Upper lobe of right lung (tissue), 1 donor: ENCODE data around the gene UST. TPM values are rescaled to one million over a fixed set of nuclear protein-coding genes. Genes with fewer than 3 reads are reported as not detected.

Source experiments
- ATAC-seq: fragments of 200-7000 bp; cut with Tn5 transposase; one replicate; pipeline ENCODE4 v1.9.1; 2020; ENCODE audit warnings: mild to moderate bottlenecking, moderate library complexity
- DNase-seq: peaks from one replicate; pipeline ENCODE4 v3.0.0-alpha.2; 2020
- H3K27ac ChIP-seq: fragments of 200-600 bp; one replicate; pipeline ENCODE4 v1.8.0; 2022
- H3K27me3 ChIP-seq: fragments of 200-600 bp; one replicate; pipeline ENCODE4 v1.8.0; 2022; ENCODE audit warnings: mild to moderate bottlenecking
- H3K36me3 ChIP-seq: fragments of 200-600 bp; one replicate; pipeline ENCODE4 v1.8.0; 2022
- H3K4me1 ChIP-seq: fragments of 200-600 bp; one replicate; pipeline ENCODE4 v1.8.0; 2022
- H3K4me3 ChIP-seq: fragments of 200-600 bp; one replicate; pipeline ENCODE4 v1.8.0; 2022; ENCODE audit warnings: mild to moderate bottlenecking
- H3K9me3 ChIP-seq: fragments of 200-600 bp; one replicate; pipeline ENCODE4 v1.8.0; 2022
- intact Hi-C: fragments of 100-400 bp; cut with DNase I; formaldehyde crosslinking; loops from one replicate; pipeline ENCODE4 v1.11.0; 2022
- total RNA-seq: library from RNA; stranded (reverse); fragmentation: NEBNext Ultra II Directional; extraction: Animal tissue kit (Norgen Biotek cat#: 25700); gene quantifications from one replicate; pipeline ENCODE4 v1.2.1, GENCODE V29; 2021
- TF ChIP-seq, protein P1 (sequence below): fragments of 200-600 bp; IDR thresholded peaks from one replicate; pipeline ENCODE4 v1.8.0; 2022; ENCODE audit warnings: antibody characterized with exemption
- donor health status: DM: no; HTN: yes; CAD: no; lungs with severe emphysema.

Gene UST
- total RNA-seq, 1 donor from 2014 or later: 11.8 TPM

DNA sequence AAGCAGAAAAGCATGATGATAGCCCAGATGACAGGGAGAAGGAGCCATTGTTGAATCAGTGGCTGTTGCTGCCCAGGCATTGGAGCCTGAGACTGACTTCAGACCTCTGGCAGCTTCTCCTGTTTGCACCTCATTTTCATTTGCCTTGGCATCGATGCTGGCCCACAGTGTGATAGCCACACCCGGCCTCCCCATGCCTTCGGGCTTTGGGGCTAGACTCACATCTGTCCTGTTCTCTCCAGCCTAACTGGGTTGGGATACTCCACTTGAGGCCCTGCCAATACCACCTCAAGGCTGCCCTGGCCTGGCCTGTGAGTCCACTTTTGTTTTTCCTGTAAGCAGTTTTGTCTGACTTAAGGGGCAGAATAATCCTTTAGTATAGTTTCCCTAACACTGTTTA lies 140.4 kb downstream of the UST start:
- ATAC-seq: peak; percentile 49
- intact Hi-C loops: no loop called here
- TF ChIP-seq, protein P1, sequence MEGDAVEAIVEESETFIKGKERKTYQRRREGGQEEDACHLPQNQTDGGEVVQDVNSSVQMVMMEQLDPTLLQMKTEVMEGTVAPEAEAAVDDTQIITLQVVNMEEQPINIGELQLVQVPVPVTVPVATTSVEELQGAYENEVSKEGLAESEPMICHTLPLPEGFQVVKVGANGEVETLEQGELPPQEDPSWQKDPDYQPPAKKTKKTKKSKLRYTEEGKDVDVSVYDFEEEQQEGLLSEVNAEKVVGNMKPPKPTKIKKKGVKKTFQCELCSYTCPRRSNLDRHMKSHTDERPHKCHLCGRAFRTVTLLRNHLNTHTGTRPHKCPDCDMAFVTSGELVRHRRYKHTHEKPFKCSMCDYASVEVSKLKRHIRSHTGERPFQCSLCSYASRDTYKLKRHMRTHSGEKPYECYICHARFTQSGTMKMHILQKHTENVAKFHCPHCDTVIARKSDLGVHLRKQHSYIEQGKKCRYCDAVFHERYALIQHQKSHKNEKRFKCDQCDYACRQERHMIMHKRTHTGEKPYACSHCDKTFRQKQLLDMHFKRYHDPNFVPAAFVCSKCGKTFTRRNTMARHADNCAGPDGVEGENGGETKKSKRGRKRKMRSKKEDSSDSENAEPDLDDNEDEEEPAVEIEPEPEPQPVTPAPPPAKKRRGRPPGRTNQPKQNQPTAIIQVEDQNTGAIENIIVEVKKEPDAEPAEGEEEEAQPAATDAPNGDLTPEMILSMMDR: no peak

DNA sequence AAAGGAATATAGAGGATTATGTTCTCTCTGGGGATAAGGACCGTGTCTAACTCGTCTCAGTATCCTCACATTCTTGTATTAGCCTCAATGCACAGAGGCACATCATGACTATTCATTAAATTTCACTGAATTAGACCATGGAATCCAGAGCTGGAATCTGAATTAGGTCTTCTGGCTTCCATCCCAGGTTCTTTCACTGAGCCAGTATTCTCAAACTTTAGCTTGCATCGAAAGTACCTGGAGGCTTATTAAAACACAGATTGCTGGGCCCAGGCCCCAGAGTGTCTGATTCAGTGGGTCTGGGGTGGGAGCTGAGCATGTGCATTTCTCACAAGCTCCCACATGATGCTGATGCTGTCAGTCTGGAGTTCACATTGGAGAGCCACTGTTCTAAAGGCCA lies 142.0 kb downstream of the UST start:
- DNase-seq: no peak
- no peaks in the 10 kb centered on the region for H3K36me3 ChIP-seq
- no peaks in the 10 kb centered on the region for H3K4me1 ChIP-seq
- no peak for ATAC-seq
- no peak overlapping the region for H3K27ac ChIP-seq
- intact Hi-C loops: no loop called here
- H3K9me3 ChIP-seq: no peaks in the 10 kb centered on the region
- no peak overlapping the region for H3K4me3 ChIP-seq
- TF ChIP-seq, protein P1: no peak
- H3K27me3 ChIP-seq: no peaks in the 10 kb centered on the region

More for the DNA sequence above, 140.4 kb downstream of the UST start:
- H3K4me1 ChIP-seq: no peaks in the 10 kb centered on the region
- no peak overlapping the region for H3K27ac ChIP-seq
- no peaks in the 10 kb centered on the region for H3K9me3 ChIP-seq
- no peak overlapping the region for H3K4me3 ChIP-seq
- H3K36me3 ChIP-seq: no peaks in the 10 kb centered on the region
- no peak for DNase-seq
- H3K27me3 ChIP-seq: no peaks in the 10 kb centered on the region

DNA sequence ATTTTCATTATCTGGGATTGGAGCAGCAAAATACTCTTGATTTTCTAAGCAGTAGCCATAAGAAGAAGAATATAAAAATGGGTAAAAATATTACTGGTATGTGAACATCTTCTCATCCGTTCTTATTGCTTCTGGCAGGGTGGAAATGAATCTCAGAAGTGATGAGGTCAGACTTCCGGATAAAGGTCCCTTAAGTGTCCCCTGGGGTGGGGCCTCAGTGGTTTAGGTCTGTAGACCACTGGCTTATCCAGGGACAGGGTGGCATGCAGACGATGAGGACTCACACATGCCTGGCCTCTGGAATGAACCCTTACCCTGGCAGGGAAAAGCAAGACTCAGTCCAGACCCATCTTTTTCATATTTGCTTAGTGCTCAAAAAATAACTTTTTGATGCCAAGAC lies 143.3 kb downstream of the UST start:
- no peak overlapping the region for H3K4me3 ChIP-seq
- no peak overlapping the region for H3K27ac ChIP-seq
- no peak for ATAC-seq
- no peaks in the 10 kb centered on the region for H3K27me3 ChIP-seq
- TF ChIP-seq, protein P1: no peak
- H3K4me1 ChIP-seq: no peaks in the 10 kb centered on the region
- no peaks in the 10 kb centered on the region for H3K36me3 ChIP-seq
- H3K9me3 ChIP-seq: no peaks in the 10 kb centered on the region
- intact Hi-C loops: no loop called here
- no peak for DNase-seq

DNA sequence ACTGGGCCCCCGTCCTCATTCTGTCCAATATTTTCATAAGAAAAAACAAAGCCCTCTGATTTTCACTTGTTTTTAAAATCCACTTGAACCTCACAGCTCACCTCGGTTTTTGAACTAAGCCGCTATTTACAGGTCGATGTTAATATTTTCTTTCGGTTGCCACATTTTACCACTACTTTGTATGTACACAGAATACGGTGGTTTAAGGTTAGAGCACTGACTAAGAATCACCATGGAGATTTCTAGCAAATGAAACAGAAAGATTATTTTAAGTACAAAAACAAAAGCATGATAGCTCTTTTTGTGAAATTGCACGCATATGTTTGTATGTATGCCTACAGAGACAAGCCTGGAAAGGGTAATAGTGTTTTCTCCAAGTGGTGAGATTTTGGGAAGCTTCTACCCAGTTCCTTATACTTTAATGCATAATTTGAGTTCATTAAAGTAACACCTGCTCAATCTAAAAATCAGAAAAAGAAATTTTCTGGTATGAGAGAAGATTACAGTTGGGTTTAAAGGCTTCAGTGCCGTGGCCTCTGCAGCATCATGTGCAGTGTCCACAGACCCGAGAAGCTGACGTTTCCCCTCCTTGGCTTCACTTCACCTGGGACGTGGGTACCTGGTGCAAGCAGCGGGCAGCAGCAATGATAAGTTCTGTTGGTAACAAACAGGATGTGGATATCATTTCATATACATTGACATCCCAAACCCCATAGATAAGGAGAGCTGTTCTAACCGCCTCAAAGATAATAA lies 144.0 kb downstream of the UST start:
- H3K36me3 ChIP-seq: no peaks in the 10 kb centered on the region
- DNase-seq: no peak
- TF ChIP-seq, protein P1: no peak
- H3K27ac ChIP-seq: no peak overlapping the region
- H3K4me3 ChIP-seq: no peak overlapping the region
- no peak for ATAC-seq
- no peaks in the 10 kb centered on the region for H3K9me3 ChIP-seq
- no peaks in the 10 kb centered on the region for H3K27me3 ChIP-seq
- H3K4me1 ChIP-seq: no peaks in the 10 kb centered on the region
- intact Hi-C loops: no loop called here

DNA sequence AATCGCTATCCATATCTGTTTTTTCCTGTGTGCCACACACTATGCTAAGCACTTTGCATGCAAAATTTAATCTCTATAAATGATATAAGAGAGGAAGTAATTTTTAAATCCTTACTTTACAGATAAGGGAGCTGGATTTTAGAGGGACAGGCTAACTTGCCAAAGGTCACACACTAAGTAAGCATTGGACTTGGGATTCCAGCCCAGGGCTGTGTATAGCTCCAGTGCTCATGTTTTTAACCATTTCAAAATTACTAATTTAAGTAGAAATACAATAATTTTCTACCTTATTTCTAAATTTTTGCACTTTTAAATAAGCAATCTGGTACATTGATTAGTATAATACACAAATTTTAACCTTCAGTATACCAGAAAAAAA lies 144.6 kb downstream of the UST start:
- DNase-seq (no peak), ATAC-seq (no peak)
- Histone ChIP-seq H3K4me3 (no peak overlapping the region), H3K9me3 (no peaks in the 10 kb centered on the region), H3K27ac (no peak overlapping the region), H3K36me3 (no peaks in the 10 kb centered on the region), H3K27me3 (no peaks in the 10 kb centered on the region), H3K4me1 (no peaks in the 10 kb centered on the region)
- intact Hi-C loops: no loop called here
- TF ChIP-seq, protein P1: no peak

DNA sequence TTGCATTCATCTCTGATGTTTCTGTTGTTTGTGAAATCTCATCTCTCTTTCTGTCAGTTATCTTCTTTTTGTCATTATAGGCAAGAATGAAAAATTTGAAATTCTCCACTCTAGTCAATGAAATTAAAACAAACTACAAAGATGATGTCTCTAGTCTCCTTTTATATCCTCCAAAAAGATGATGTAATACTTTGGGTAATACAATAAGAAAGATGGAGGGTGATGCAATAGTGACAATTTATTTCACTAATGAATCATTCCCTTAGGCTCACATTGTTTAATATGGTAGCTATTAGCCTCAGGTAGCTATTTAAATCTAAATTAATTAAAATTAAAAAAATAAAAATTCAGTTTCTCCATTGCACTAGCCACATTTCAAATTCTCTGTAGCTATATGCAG lies 145.4 kb downstream of the UST start:
- H3K4me3 ChIP-seq: no peak overlapping the region
- H3K36me3 ChIP-seq: no peaks in the 10 kb centered on the region
- no peak for DNase-seq
- intact Hi-C loops: no loop called here
- H3K4me1 ChIP-seq: no peaks in the 10 kb centered on the region
- H3K27ac ChIP-seq: no peak overlapping the region
- H3K27me3 ChIP-seq: no peaks in the 10 kb centered on the region
- TF ChIP-seq, protein P1: no peak
- no peaks in the 10 kb centered on the region for H3K9me3 ChIP-seq
- ATAC-seq: no peak
